GM21381 (cell line): Measurements from ENCODE around the gene FAM199X.
"Not testable (repeated sequence)": the region's sequence is repeated elsewhere in the genome, so short reads cannot be mapped to it uniquely, and the experiment has no call there.

Experiments
- ATAC-seq: cut with Tn5 transposase; IDR thresholded peaks from one replicate; pipeline ENCODE4 v1.9.1; 2021; ENCODE audit warnings: mild to moderate bottlenecking, moderate library complexity; ENCODE audit not compliant: unreplicated experiment

FAM199X gene

DNA sequence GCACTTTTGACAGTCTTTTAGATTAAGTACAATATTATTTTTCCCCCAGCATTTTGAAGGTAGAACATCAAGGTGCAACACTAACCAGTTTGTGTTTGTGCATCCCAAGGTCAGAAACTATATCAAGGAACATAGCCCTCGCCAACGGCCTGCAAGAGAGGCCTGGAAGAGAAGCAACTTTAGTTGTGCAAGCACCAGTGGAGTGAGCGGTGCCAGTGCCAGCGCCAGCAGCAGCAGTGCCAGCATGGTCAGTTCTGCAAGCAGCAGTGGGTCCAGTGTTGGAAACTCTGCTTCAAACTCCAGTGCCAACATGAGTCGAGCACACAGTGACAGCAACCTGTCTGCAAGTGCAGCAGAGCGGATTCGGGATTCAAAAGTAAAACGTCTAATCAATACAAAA, 21.7 kb downstream of the FAM199X start:
- ATAC-seq = no peak

DNA sequence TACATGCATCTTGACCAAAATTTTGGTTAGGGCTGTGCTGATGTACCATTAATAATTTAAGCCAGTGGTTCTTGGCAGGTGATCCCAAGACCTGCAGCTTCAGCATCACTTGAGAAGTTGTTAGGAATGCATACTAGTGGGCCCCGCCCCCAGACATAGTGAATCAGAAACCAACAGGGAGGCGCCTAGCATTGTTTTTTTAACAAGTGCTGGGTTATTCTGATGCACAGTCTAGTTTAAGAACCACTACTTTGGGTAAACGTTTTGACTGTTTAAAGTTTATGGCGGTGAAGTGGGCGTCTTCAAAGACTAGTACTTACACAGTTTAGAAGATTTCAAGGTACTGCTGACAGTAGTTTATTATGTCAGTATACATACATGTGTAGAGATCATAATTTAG, 23.6 kb downstream of the FAM199X start:
- ATAC-seq = no peak

DNA sequence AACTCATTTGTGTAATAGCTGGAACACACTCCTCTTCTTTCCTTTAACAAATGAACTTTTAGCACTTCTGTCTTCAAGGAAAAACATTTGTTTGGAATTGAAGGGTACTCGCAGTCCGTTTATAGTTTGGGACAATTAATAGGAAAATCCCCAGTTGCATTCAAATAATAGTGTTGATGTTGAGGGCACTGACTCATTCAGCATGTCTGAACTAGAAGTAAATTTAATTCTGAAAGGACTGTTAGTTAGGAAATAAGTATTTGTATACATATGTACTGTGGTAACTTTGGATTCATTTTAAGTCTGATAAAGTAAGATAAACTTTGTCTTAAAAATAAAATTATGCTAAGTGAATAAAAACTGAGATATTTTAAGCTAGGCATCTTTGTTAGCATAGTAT, 27.2 kb downstream of the FAM199X start:
- ATAC-seq = no peak

DNA sequence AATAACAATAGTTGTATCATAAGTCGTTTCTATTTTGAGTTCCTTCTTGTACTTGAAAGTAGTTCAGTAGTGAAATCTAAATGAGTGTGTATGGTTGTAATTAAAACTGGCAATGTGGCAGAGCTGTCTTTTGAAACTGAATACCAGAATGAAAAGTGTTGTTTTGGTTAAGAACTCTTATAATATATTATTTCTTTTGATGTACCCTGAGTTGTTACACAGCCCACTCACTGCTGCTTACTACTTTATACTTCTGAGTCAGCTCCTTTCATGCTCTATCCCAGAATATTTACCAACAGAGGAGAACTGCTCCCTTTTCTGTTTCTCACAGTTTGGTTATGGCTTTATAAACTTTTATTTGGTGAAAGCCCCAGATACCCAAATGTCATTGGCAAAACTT, 28.8 kb downstream of the FAM199X start:
- ATAC-seq = no peak

DNA sequence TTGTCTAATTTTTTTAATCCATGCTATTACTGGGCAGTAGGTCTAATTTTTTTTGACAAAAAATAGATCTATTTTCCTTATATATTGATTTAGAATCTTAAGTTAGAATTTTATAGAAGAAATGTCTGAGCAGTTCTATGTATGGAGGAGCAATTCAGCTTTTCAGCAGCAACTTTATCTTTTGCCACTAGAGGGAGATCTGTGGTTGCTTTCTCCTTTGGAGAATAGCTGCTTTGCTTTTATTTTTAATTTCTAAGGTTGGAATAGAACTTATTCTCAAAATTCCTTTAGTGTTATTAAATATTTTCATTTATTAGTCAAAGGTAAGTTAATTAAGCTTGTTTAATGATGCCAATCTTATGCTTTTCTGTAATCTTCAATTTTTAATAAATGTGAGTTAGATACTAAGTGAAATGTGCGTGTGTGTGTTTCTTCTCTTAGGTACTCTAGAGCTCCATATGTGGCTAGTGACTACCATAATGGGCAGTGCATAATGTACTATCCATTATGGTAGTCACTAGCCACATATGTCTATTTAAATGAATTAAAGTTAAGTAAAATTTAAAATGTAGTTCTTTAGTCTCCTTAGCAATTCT, 29.3 kb downstream of the FAM199X start:
- ATAC-seq = no peak

DNA sequence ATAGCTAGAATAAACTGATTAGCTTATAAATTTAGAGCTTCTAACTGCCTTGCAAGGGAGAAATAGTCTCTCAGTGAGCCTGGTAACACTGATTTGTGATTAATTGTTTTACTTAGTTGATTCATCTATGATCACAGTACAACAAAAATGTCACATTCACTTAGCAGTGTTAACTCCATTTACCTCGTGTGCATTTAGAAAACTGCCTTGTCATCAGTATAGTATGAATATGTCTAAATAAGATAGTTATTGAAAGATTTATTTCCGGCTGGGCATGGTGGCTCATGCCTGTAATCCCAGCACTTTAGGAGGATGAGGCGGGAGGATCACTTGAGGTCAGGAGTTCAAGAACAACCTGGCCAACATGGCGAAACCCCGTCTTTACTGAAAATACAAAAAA, 39.3 kb downstream of the FAM199X start:
- no peak for ATAC-seq

DNA sequence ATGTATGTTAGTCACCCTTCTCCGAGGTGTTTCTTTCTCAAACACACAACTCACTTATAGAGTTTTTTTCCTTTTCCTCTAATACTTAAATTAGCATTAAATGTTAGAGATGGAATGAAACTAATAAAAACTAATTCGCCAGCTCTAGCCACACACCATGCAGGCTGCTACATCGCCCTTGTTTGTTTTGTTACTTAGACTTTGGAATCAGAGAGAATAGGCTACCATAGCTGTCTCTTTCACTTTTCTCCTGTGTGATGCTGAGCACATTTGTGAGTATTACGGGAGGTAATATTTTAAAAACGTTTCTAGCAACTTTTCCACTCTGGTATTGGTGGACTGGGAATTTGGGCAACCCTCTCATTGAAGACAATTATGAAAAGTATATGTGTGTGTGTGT, 44.9 kb downstream of the FAM199X start:
- ATAC-seq = no peak

DNA sequence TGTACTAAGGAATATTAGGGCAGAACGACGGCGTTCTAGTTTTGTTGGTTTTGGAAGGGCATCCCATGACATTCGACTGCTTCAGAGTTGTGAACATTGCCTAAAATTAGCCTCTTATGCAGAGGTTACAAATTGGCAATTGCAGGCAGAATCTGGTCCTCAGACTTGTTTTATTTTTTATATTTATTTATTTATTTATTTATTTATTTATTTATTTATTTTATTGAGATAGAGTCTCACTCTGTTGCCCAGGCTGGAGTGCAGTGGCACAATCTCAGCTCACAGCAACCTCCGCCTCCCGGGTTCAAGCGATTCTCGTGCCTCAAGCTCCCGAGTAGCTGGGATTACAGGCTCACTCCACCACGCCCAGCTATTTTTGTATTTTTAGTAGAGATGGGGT, 63.8 kb downstream of the FAM199X start:
- ATAC-seq = not testable (repeated sequence)
